H1 (cell line): ENCODE data around the gene MIF.

Experiments
- BCL11A ChIP-seq, 2 experiments: IDR thresholded peaks; one replicate each; pipeline ENCODE4 v1.6.1; 2011; ENCODE audit warnings: low read depth in 2 of 2, low read length in 2 of 2, mild to moderate bottlenecking in 2 of 2
- BRCA1 ChIP-seq: IDR thresholded peaks from 2 replicates; pipeline ENCODE4 v1.6.1; 2012; ENCODE audit warnings: low read depth, low read length, improper control_type of control experiment
- CHD2 ChIP-seq: IDR thresholded peaks from 2 replicates; pipeline ENCODE4 v1.6.1; 2012; ENCODE audit warnings: low read length, improper control_type of control experiment
- CTCF ChIP-seq, 3 experiments: IDR thresholded peaks; 1 replicate in 2 of 3; 2 replicates in 1 of 3; pipeline versions ENCODE4 v1.5.1 to v1.6.1; 2011; ENCODE audit warnings: low read length in 3 of 3, mild to moderate bottlenecking in 3 of 3, inconsistent platforms in 2 of 3, low read depth in 1 of 3, moderate library complexity in 1 of 3; ENCODE audit not compliant: insufficient read depth in 1 of 3; ENCODE audit errors: control extremely low read depth in 1 of 3
- E2F6 ChIP-seq: IDR thresholded peaks from 2 replicates; pipeline ENCODE4 v1.6.1; 2012; ENCODE audit warnings: inconsistent platforms
- EZH2 ChIP-seq: fragments of 200-600 bp; sonication (generic); IDR thresholded peaks from 2 replicates; pipeline ENCODE4 v1.7.1; 2012; ENCODE audit warnings: low read depth, mild to moderate bottlenecking, moderate library complexity, low read length, inconsistent platforms; ENCODE audit not compliant: severe bottlenecking
- KDM1A ChIP-seq: fragments of 200-600, 300-600 bp; sonication (generic); IDR thresholded peaks from 2 replicates; pipeline ENCODE4 v1.7.1; 2016; ENCODE audit warnings: mild to moderate bottlenecking, low read length, borderline replicate concordance
- POLR2A ChIP-seq, 2 experiments: IDR thresholded peaks; 1 replicate in 1 of 2; 2 replicates in 1 of 2; pipeline ENCODE4 v1.6.1; 2011; ENCODE audit warnings: low read depth in 2 of 2, low read length in 2 of 2, mild to moderate bottlenecking in 2 of 2; ENCODE audit errors: control extremely low read depth in 1 of 2
- POLR2AphosphoS5 ChIP-seq: IDR thresholded peaks from 2 replicates; pipeline ENCODE4 v1.6.1; 2011; ENCODE audit warnings: low read depth, low read length
- RAD21 ChIP-seq, 2 experiments: IDR thresholded peaks in 1 of 2; conservative IDR thresholded peaks in 1 of 2; 2 replicates each; pipeline ENCODE4 v1.6.1; 2011; ENCODE audit warnings: low read depth in 2 of 2, low read length in 2 of 2, improper control_type of control experiment in 1 of 2, inconsistent platforms in 1 of 2, mild to moderate bottlenecking in 1 of 2, moderate library complexity in 1 of 2
- TAF1 ChIP-seq: IDR thresholded peaks from 2 replicates; pipeline ENCODE4 v1.6.1; 2011; ENCODE audit warnings: mild to moderate bottlenecking, low read depth, low read length
- TCF12 ChIP-seq: IDR thresholded peaks from 2 replicates; pipeline ENCODE4 v1.6.1; 2011; ENCODE audit warnings: low read depth, mild to moderate bottlenecking, low read length
- USF2 ChIP-seq: IDR thresholded peaks from 2 replicates; pipeline ENCODE4 v1.6.1; 2011; ENCODE audit warnings: low read length, improper control_type of control experiment
- YY1 ChIP-seq: IDR thresholded peaks from 2 replicates; pipeline ENCODE4 v1.6.1; 2011; ENCODE audit warnings: low read depth, mild to moderate bottlenecking, low read length

GRCh38 chr22:23847991-23848864 lies 46.0 kb upstream of the MIF start:
- TF ChIP-seq TAF1: no peak
- no peak for TF ChIP-seq EZH2
- no peak for TF ChIP-seq YY1
- TF ChIP-seq USF2: no peak
- TF ChIP-seq BCL11A (IDR thresholded peaks at IDR 0.05; ENCODE audit: low read depth in 2 of 2, low read length in 2 of 2): no peak
- TF ChIP-seq CTCF (IDR thresholded peaks at IDR 0.05; ENCODE audit: control extremely low read depth in 1 of 3, insufficient read depth in 1 of 3, low read depth in 1 of 3, low read length in 3 of 3): no peak
- no peak for TF ChIP-seq POLR2A (IDR thresholded peaks at IDR 0.05; ENCODE audit: control extremely low read depth in 1 of 2, low read depth in 2 of 2, low read length in 2 of 2)
- no peak for TF ChIP-seq RAD21 (IDR thresholded peaks at IDR 0.05 in 1 of 2, conservative IDR thresholded peaks at IDR 0.05 in 1 of 2; ENCODE audit: low read depth in 2 of 2, low read length in 2 of 2)
- no peak for TF ChIP-seq TCF12
- no peak for TF ChIP-seq BRCA1
- no peak for TF ChIP-seq CHD2
- no peak for TF ChIP-seq POLR2AphosphoS5
- no peak for TF ChIP-seq KDM1A
- no peak for TF ChIP-seq E2F6
